ENCODE results near the gene MYO1D. TPM values are rescaled to one million over a fixed set of nuclear protein-coding genes. Genes with fewer than 3 reads are reported as not detected.

MYO1D gene
- total and polyA plus RNA-seq, 2 of the 13 experiments (the other 11 are each of a cell fraction or from before 2014, with no cell fraction given) = 13.2 to 17.3 TPM

DNA sequence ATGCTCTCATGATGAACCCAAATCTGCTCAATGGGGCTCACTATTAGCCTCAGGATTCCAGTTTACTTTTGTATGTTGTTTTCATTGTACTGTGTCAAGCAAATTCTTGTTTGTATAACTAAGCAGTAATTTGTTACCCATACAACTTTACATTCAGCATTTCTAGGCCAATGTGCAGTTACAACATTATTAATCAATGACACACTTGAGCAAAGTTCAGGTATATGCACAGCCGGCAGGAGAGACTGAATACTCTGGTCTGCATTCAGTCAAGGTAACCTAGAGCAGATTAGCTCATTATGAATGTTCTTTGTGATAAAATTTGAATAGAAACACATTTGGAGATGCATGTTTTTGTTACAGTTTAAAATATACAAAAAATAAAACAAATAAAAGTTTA lies 2.2 kb upstream of the MYO1D start (continued):
- TF ChIP-seq ZNF792 (CRISPR knock-in tag; IDR thresholded peaks at IDR 0.05) (no peak), NR2F6 (IDR thresholded peaks at IDR 0.05) (no peak), NR2F6 (CRISPR knock-in tag; IDR thresholded peaks at IDR 0.05) (no peak), MAFF (IDR thresholded peaks at IDR 0.05; ENCODE audit: low read depth, low read length) (0 out of 2 replicates have a peak, but pooled peaks have one; percentile 26), ZNF343 (CRISPR knock-in tag; IDR thresholded peaks at IDR 0.05) (no peak), BCL6 (CRISPR knock-in tag; IDR thresholded peaks at IDR 0.05) (no peak), NRL (CRISPR knock-in tag; IDR thresholded peaks at IDR 0.05; ENCODE audit: borderline replicate concordance) (no peak), THYN1 (CRISPR knock-in tag; IDR thresholded peaks at IDR 0.05; ENCODE audit: borderline replicate concordance, low read depth) (no peak), ZNF367 (CRISPR knock-in tag; IDR thresholded peaks at IDR 0.05; ENCODE audit: borderline replicate concordance) (no peak), ZNF136 (CRISPR knock-in tag; IDR thresholded peaks at IDR 0.05; ENCODE audit: low read depth) (no peak), MIXL1 (CRISPR knock-in tag; IDR thresholded peaks at IDR 0.05) (0 out of 2 replicates have a peak, but pooled peaks have one; percentile 15), ZSCAN31 (CRISPR knock-in tag; IDR thresholded peaks at IDR 0.05; ENCODE audit: low read depth) (no peak), ZNF282 (IDR thresholded peaks at IDR 0.05; ENCODE audit: partially characterized antibody) (no peak), CBX1 (IDR thresholded peaks at IDR 0.05; ENCODE audit: low read depth) (no peak), ZNF3 (CRISPR knock-in tag; IDR thresholded peaks at IDR 0.05) (no peak), HNF4A (CRISPR knock-in tag; IDR thresholded peaks at IDR 0.05) (peak; percentile 42), TCF7L2 (IDR thresholded peaks at IDR 0.05; ENCODE audit: low read depth, low read length) (no peak), ZNF274 (CRISPR knock-in tag; IDR thresholded peaks at IDR 0.05) (no peak), RCOR2 (CRISPR knock-in tag; IDR thresholded peaks at IDR 0.05) (no peak)
- TF ChIP-seq, protein P1, sequence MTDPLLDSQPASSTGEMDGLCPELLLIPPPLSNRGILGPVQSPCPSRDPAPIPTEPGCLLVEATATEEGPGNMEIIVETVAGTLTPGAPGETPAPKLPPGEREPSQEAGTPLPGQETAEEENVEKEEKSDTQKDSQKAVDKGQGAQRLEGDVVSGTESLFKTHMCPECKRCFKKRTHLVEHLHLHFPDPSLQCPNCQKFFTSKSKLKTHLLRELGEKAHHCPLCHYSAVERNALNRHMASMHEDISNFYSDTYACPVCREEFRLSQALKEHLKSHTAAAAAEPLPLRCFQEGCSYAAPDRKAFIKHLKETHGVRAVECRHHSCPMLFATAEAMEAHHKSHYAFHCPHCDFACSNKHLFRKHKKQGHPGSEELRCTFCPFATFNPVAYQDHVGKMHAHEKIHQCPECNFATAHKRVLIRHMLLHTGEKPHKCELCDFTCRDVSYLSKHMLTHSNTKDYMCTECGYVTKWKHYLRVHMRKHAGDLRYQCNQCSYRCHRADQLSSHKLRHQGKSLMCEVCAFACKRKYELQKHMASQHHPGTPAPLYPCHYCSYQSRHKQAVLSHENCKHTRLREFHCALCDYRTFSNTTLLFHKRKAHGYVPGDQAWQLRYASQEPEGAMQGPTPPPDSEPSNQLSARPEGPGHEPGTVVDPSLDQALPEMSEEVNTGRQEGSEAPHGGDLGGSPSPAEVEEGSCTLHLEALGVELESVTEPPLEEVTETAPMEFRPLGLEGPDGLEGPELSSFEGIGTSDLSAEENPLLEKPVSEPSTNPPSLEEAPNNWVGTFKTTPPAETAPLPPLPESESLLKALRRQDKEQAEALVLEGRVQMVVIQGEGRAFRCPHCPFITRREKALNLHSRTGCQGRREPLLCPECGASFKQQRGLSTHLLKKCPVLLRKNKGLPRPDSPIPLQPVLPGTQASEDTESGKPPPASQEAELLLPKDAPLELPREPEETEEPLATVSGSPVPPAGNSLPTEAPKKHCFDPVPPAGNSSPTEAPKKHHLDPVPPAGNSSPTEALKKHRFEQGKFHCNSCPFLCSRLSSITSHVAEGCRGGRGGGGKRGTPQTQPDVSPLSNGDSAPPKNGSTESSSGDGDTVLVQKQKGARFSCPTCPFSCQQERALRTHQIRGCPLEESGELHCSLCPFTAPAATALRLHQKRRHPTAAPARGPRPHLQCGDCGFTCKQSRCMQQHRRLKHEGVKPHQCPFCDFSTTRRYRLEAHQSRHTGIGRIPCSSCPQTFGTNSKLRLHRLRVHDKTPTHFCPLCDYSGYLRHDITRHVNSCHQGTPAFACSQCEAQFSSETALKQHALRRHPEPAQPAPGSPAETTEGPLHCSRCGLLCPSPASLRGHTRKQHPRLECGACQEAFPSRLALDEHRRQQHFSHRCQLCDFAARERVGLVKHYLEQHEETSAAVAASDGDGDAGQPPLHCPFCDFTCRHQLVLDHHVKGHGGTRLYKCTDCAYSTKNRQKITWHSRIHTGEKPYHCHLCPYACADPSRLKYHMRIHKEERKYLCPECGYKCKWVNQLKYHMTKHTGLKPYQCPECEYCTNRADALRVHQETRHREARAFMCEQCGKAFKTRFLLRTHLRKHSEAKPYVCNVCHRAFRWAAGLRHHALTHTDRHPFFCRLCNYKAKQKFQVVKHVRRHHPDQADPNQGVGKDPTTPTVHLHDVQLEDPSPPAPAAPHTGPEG (CRISPR knock-in tag; IDR thresholded peaks at IDR 0.05) = no peak
- TF ChIP-seq, protein P2, sequence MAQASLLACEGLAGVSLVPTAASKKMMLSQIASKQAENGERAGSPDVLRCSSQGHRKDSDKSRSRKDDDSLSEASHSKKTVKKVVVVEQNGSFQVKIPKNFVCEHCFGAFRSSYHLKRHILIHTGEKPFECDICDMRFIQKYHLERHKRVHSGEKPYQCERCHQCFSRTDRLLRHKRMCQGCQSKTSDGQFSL (CRISPR knock-in tag; IDR thresholded peaks at IDR 0.05) = no peak
- TF ChIP-seq, protein P3, sequence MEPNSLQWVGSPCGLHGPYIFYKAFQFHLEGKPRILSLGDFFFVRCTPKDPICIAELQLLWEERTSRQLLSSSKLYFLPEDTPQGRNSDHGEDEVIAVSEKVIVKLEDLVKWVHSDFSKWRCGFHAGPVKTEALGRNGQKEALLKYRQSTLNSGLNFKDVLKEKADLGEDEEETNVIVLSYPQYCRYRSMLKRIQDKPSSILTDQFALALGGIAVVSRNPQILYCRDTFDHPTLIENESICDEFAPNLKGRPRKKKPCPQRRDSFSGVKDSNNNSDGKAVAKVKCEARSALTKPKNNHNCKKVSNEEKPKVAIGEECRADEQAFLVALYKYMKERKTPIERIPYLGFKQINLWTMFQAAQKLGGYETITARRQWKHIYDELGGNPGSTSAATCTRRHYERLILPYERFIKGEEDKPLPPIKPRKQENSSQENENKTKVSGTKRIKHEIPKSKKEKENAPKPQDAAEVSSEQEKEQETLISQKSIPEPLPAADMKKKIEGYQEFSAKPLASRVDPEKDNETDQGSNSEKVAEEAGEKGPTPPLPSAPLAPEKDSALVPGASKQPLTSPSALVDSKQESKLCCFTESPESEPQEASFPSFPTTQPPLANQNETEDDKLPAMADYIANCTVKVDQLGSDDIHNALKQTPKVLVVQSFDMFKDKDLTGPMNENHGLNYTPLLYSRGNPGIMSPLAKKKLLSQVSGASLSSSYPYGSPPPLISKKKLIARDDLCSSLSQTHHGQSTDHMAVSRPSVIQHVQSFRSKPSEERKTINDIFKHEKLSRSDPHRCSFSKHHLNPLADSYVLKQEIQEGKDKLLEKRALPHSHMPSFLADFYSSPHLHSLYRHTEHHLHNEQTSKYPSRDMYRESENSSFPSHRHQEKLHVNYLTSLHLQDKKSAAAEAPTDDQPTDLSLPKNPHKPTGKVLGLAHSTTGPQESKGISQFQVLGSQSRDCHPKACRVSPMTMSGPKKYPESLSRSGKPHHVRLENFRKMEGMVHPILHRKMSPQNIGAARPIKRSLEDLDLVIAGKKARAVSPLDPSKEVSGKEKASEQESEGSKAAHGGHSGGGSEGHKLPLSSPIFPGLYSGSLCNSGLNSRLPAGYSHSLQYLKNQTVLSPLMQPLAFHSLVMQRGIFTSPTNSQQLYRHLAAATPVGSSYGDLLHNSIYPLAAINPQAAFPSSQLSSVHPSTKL (CRISPR knock-in tag; IDR thresholded peaks at IDR 0.05) = peak; percentile 18; the same call in 1 of the 2 replicates
- TF ChIP-seq, protein P4, sequence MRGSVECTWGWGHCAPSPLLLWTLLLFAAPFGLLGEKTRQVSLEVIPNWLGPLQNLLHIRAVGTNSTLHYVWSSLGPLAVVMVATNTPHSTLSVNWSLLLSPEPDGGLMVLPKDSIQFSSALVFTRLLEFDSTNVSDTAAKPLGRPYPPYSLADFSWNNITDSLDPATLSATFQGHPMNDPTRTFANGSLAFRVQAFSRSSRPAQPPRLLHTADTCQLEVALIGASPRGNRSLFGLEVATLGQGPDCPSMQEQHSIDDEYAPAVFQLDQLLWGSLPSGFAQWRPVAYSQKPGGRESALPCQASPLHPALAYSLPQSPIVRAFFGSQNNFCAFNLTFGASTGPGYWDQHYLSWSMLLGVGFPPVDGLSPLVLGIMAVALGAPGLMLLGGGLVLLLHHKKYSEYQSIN (CRISPR knock-in tag; IDR thresholded peaks at IDR 0.05; ENCODE audit: borderline replicate concordance) = no peak

Measured in HepG2 (cell line).